GM21723 (cell line): ENCODE data around the gene ALLC.
"Not testable (repeated sequence)": the region's sequence is repeated elsewhere in the genome, so short reads cannot be mapped to it uniquely, and the experiment has no call there.

Experiments used
- ATAC-seq: cut with Tn5 transposase; IDR thresholded peaks from one replicate; pipeline ENCODE4 v1.9.1; 2021; ENCODE audit warnings: mild to moderate bottlenecking, moderate library complexity; ENCODE audit not compliant: unreplicated experiment

Gene ALLC

GRCh38 chr2:3626118-3626811, 31.7 kb upstream of the ALLC start:
- no peak for ATAC-seq

GRCh38 chr2:3626812-3627499, 31.0 kb upstream of the ALLC start:
- no peak for ATAC-seq

- ATAC-seq: no peak
Measured at GRCh38 chr2:3627500-3628100, 30.4 kb upstream of the ALLC start.

- ATAC-seq: no peak
Measured at GRCh38 chr2:3628241-3628679, 29.7 kb upstream of the ALLC start.

GRCh38 chr2:3628800-3629199, 29.2 kb upstream of the ALLC start:
- no peak for ATAC-seq

GRCh38 chr2:3630631-3631030, 27.4 kb upstream of the ALLC start:
- ATAC-seq: no peak

- ATAC-seq: no peak
Measured at GRCh38 chr2:3631161-3631850, 26.7 kb upstream of the ALLC start.

- ATAC-seq: no peak
Measured at GRCh38 chr2:3631851-3632659, 25.9 kb upstream of the ALLC start.

GRCh38 chr2:3633089-3633981, 24.7 kb upstream of the ALLC start:
- ATAC-seq: no peak

- no peak for ATAC-seq
Measured at GRCh38 chr2:3633982-3634595, 23.9 kb upstream of the ALLC start.

GRCh38 chr2:3634596-3635121, 23.3 kb upstream of the ALLC start:
- ATAC-seq: no peak

GRCh38 chr2:3635171-3635974, 22.6 kb upstream of the ALLC start:
- no peak for ATAC-seq

- not testable (repeated sequence) for ATAC-seq
Measured at GRCh38 chr2:3635975-3636327, 22.0 kb upstream of the ALLC start.

GRCh38 chr2:3636586-3637310, 21.3 kb upstream of the ALLC start:
- no peak for ATAC-seq

- ATAC-seq: no peak
Measured at GRCh38 chr2:3637311-3637675, 20.7 kb upstream of the ALLC start.

GRCh38 chr2:3637692-3638455, 20.1 kb upstream of the ALLC start:
- no peak for ATAC-seq

GRCh38 chr2:3638456-3638810, 19.6 kb upstream of the ALLC start:
- no peak for ATAC-seq
